Measurements from ENCODE around the gene CAMK4. TPM values are rescaled to one million over a fixed set of nuclear protein-coding genes. Genes with fewer than 3 reads are reported as not detected.

Gene CAMK4
- 1 to 10 TPM in 3 of 4 donors, under 1 TPM in 1; 0.42 to 5.3 (median 3.5) TPM for total RNA-seq

- DNase-seq (ENCODE audit: extremely low spot score) = no peak
- WGBS = under 1% methylated on average over 30 of the region's 89 CpGs
- H3K27ac ChIP-seq (replicated peaks in 1 of 4) = peak within 1 kb of the TSS in 3 of 4 donors; percentile 53 to 56 (median 55)
- TF ChIP-seq CTCF (IDR thresholded peaks at IDR 0.05) (peak in 1 of 3 experiments; percentile 7), POLR2AphosphoS5 (IDR thresholded peaks at IDR 0.05) (peak in 1 of 2 donors; percentile 9), POLR2A (IDR thresholded peaks at IDR 0.05; ENCODE audit: low read depth) (no peak), EP300 (IDR thresholded peaks at IDR 0.05) (no peak)
- peaks cover 0 to 4% (median 0%) of the 10 kb centered on the region in 4 donors for H3K27me3 ChIP-seq
- no peaks in the 10 kb centered on the region for H3K9me3 ChIP-seq
- intact Hi-C loops (cut with DNase I) = no loop called here
- peak within 1 kb of the TSS; percentile 64 to 69 (median 67) for H3K4me3 ChIP-seq
- H3K36me3 ChIP-seq = no peaks in the 10 kb centered on the region
- peaks cover 5 to 21% (median 18%) of the 10 kb centered on the region in 4 donors for H3K4me1 ChIP-seq
Measured at GRCh38 chr5:111223787-111224560, at the start of gene CAMK4. CAMK4 (plus strand) TSS chr5:111224384; CDS start chr5:111224484, 100 bp downstream.

- TF ChIP-seq POLR2A (IDR thresholded peaks at IDR 0.05; ENCODE audit: low read depth) (no peak), CTCF (IDR thresholded peaks at IDR 0.05) (no peak), EP300 (IDR thresholded peaks at IDR 0.05) (no peak), POLR2AphosphoS5 (IDR thresholded peaks at IDR 0.05) (no peak)
- WGBS = 59% methylated on average over 3 of the region's 3 CpGs
- no peaks in the 10 kb centered on the region for H3K9me3 ChIP-seq
- no peak for DNase-seq (ENCODE audit: extremely low spot score)
- no peaks in the 10 kb centered on the region for H3K27me3 ChIP-seq
- H3K4me1 ChIP-seq = no peaks in the 10 kb centered on the region
- no peak overlapping the region for H3K4me3 ChIP-seq
- H3K36me3 ChIP-seq = no peaks in the 10 kb centered on the region
- no peak overlapping the region for H3K27ac ChIP-seq (replicated peaks in 1 of 4)
- intact Hi-C loops (cut with DNase I) = no loop called here
Measured at GRCh38 chr5:111183064-111183463, 41.1 kb upstream of the CAMK4 start.

GRCh38 chr5:111187079-111187478, 37.1 kb upstream of the CAMK4 start:
- Histone ChIP-seq H3K27ac (replicated peaks in 1 of 4) (no peak overlapping the region), H3K27me3 (no peaks in the 10 kb centered on the region), H3K36me3 (no peaks in the 10 kb centered on the region), H3K9me3 (no peaks in the 10 kb centered on the region), H3K4me3 (no peak overlapping the region), H3K4me1 (no peaks in the 10 kb centered on the region)
- TF ChIP-seq POLR2A (IDR thresholded peaks at IDR 0.05; ENCODE audit: low read depth) = no peak
- no peak for TF ChIP-seq EP300 (IDR thresholded peaks at IDR 0.05)
- no peak for TF ChIP-seq CTCF (IDR thresholded peaks at IDR 0.05)
- no peak for TF ChIP-seq POLR2AphosphoS5 (IDR thresholded peaks at IDR 0.05)
- intact Hi-C loops (cut with DNase I) = no loop called here
- no peak for DNase-seq (ENCODE audit: extremely low spot score)
- 59% methylated on average over 1 of the region's 1 CpG for WGBS

- TF ChIP-seq POLR2AphosphoS5 (IDR thresholded peaks at IDR 0.05) (no peak), POLR2A (IDR thresholded peaks at IDR 0.05; ENCODE audit: low read depth) (no peak), EP300 (IDR thresholded peaks at IDR 0.05) (no peak), CTCF (IDR thresholded peaks at IDR 0.05) (no peak)
- Histone ChIP-seq H3K4me3 (no peak overlapping the region), H3K27ac (replicated peaks in 1 of 4) (no peak overlapping the region), H3K36me3 (no peaks in the 10 kb centered on the region), H3K27me3 (no peaks in the 10 kb centered on the region), H3K9me3 (no peaks in the 10 kb centered on the region), H3K4me1 (peaks cover 0 to 4% (median 0%) of the 10 kb centered on the region in 4 donors)
- intact Hi-C loops (cut with DNase I) = no loop called here
- no peak for DNase-seq (ENCODE audit: extremely low spot score)
- WGBS = 70% methylated on average over 1 of the region's 1 CpG
Measured at GRCh38 chr5:111194053-111194452, 30.1 kb upstream of the CAMK4 start.
